D721Med (cell line): ENCODE results near the gene RASAL2.

ENCODE experiments used
- DNase-seq: peaks from one replicate; pipeline ENCODE4 v3.0.0; 2011; ENCODE audit warnings: low spot score; ENCODE audit not compliant: insufficient read length
- FAIRE-seq: peaks from 2 replicates; lab custom pipeline; 2011; peaks lifted over from hg19 to GRCh38; lab: Jason Lieb, UNC
- CTCF ChIP-seq: IDR thresholded peaks from 2 replicates; pipeline ENCODE4 v1.5.1; 2012; ENCODE audit warnings: mild to moderate bottlenecking, control low read depth; ENCODE audit not compliant: insufficient read depth; ENCODE audit errors: missing control alignments

The RASAL2 gene

GRCh38 chr1:178352790-178353416, 259.0 kb downstream of the RASAL2 start:
- DNase-seq (no peak), FAIRE-seq (no peak)
- TF ChIP-seq CTCF: no peak

GRCh38 chr1:178353524-178353923, 259.6 kb downstream of the RASAL2 start:
- DNase-seq: no peak
- no peak for FAIRE-seq
- no peak for TF ChIP-seq CTCF

- no peak for DNase-seq
- FAIRE-seq: no peak
- no peak for TF ChIP-seq CTCF
These were observed 260.9 kb downstream of the RASAL2 start for GRCh38 chr1:178354816-178355215.

GRCh38 chr1:178356299-178356698, 262.4 kb downstream of the RASAL2 start:
- DNase-seq (no peak), FAIRE-seq (peak; percentile 35)
- TF ChIP-seq CTCF: no peak

- no peak for TF ChIP-seq CTCF
- DNase-seq: no peak
- FAIRE-seq: peak; percentile 94
These were observed 264.6 kb downstream of the RASAL2 start for GRCh38 chr1:178358456-178358855.

GRCh38 chr1:178360421-178360820, 266.5 kb downstream of the RASAL2 start:
- TF ChIP-seq CTCF: no peak
- no peak for DNase-seq
- peak; percentile 80 for FAIRE-seq

- FAIRE-seq (no peak), DNase-seq (no peak)
- TF ChIP-seq CTCF: no peak
These were observed 267.9 kb downstream of the RASAL2 start for GRCh38 chr1:178361847-178362246.
